ENCODE data around the gene POLR1B. TPM values are rescaled to one million over a fixed set of nuclear protein-coding genes. Genes with fewer than 3 reads are reported as not detected.
"Not testable (repeated sequence)": the region's sequence is repeated elsewhere in the genome, so short reads cannot be mapped to it uniquely, and the experiment has no call there.

The POLR1B gene
- total RNA-seq, 1 donor from 2014 or later: 20.1 TPM

DNA sequence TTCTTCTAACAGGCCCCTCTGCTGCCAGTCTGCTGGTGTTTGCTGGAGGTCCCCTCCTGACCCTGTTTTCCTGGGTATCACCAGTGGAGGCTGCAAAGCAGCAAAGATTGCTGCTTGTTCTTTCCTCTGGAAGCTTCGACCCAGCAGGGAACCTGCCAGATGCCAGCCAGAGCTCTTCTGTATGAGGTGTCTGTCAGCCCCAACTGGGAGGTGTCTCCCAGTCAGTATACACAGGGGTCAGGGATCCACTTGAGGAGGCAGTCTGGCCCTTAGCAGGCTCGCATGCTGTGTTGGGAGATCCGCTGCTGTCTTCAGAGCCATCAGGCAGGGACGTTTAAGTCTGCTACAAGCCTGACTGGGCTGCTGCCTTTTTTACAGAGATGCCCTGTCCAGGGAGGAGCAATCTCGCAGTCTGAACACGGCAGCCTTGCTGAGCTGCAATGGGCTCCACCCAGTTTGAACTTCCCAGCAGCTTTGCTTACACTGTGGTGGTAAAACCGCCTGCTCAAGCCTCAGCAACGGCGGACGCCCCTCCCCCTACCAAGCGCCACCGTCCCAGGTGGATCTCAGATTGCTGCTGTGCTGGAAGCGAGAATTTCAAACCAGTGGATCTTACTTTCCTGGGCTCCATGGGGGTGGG lies 72.1 kb downstream of the POLR1B start:
- Mint-ChIP-seq H3K27ac (no peak overlapping the region), H3K36me3 (peaks cover 2% of the 10 kb centered on the region), H3K4me3 (no peak overlapping the region), H3K4me1 (peaks cover 7% of the 10 kb centered on the region), H3K27me3 (ENCODE audit: insufficient read depth, low read depth) (peaks cover 5% of the 10 kb centered on the region), H3K9me3 (peaks cover 9% of the 10 kb centered on the region)
- Histone ChIP-seq H3K27ac (no peak overlapping the region), H3K4me1 (peaks cover 7% of the 10 kb centered on the region), H2AFZ (replicated peaks) (peak overlapping the region; percentile 94), H3K79me2 (ENCODE audit: low read depth) (no peaks in the 10 kb centered on the region), H3K4me3 (no peak overlapping the region), H3F3A (ENCODE audit: low read depth) (no peaks in the 10 kb centered on the region), H3K36me3 (no peaks in the 10 kb centered on the region), H3K27me3 (no peaks in the 10 kb centered on the region), H3K9me3 (ENCODE audit: low read depth) (peaks cover 3% of the 10 kb centered on the region), H3K9ac (no peak overlapping the region), H4K20me1 (ENCODE audit: low read depth) (no peaks in the 10 kb centered on the region), H3K4me2 (peak overlapping the region; percentile 52)
- peak; percentile 58 for DNase-seq (ENCODE audit: low spot score)
- TF ChIP-seq EZH2phosphoT487 (IDR thresholded peaks at IDR 0.05): no peak
- TF ChIP-seq, protein P1, sequence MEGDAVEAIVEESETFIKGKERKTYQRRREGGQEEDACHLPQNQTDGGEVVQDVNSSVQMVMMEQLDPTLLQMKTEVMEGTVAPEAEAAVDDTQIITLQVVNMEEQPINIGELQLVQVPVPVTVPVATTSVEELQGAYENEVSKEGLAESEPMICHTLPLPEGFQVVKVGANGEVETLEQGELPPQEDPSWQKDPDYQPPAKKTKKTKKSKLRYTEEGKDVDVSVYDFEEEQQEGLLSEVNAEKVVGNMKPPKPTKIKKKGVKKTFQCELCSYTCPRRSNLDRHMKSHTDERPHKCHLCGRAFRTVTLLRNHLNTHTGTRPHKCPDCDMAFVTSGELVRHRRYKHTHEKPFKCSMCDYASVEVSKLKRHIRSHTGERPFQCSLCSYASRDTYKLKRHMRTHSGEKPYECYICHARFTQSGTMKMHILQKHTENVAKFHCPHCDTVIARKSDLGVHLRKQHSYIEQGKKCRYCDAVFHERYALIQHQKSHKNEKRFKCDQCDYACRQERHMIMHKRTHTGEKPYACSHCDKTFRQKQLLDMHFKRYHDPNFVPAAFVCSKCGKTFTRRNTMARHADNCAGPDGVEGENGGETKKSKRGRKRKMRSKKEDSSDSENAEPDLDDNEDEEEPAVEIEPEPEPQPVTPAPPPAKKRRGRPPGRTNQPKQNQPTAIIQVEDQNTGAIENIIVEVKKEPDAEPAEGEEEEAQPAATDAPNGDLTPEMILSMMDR (IDR thresholded peaks at IDR 0.05): no peak
- no peak for TF ChIP-seq EZH2 (IDR thresholded peaks at IDR 0.05)

GRCh38 chr2:112615051-112615450 lies 72.8 kb downstream of the POLR1B start:
- peaks cover 8% of the 10 kb centered on the region for H3K9me3 Mint-ChIP-seq
- H3K27ac Mint-ChIP-seq: no peak overlapping the region
- DNase-seq (ENCODE audit: low spot score): no peak

GRCh38 chr2:112615798-112616197 lies 73.5 kb downstream of the POLR1B start:
- H3K27ac ChIP-seq; H3K27me3 Mint-ChIP-seq (ENCODE audit: insufficient read depth, low read depth); H3K9me3 Mint-ChIP-seq; H2AFZ ChIP-seq (replicated peaks); H3K4me1 Mint-ChIP-seq; H3K9ac ChIP-seq; H3K4me3 Mint-ChIP-seq; H3K27ac Mint-ChIP-seq; H3K36me3 Mint-ChIP-seq; H3K4me3 ChIP-seq; H3K79me2 ChIP-seq (ENCODE audit: low read depth); H4K20me1 ChIP-seq (ENCODE audit: low read depth); H3K27me3 ChIP-seq; H3F3A ChIP-seq (ENCODE audit: low read depth); H3K4me2 ChIP-seq; H3K36me3 ChIP-seq; H3K4me1 ChIP-seq; DNase-seq (ENCODE audit: low spot score); H3K9me3 ChIP-seq (ENCODE audit: low read depth): not testable (repeated sequence)

More at GRCh38 chr2:112615051-112615450, 72.8 kb downstream of the POLR1B start:
- H4K20me1 ChIP-seq (ENCODE audit: low read depth): no peaks in the 10 kb centered on the region
- Mint-ChIP-seq H3K36me3 (peaks cover 2% of the 10 kb centered on the region), H3K27me3 (ENCODE audit: insufficient read depth, low read depth) (peaks cover 7% of the 10 kb centered on the region), H3K4me1 (peaks cover 7% of the 10 kb centered on the region), H3K4me3 (no peak overlapping the region)
- H3K9ac ChIP-seq: no peak overlapping the region
- H3F3A ChIP-seq (ENCODE audit: low read depth): no peaks in the 10 kb centered on the region
- no peak overlapping the region for H3K27ac ChIP-seq
- peaks cover 7% of the 10 kb centered on the region for H3K4me1 ChIP-seq
- H3K36me3 ChIP-seq: no peaks in the 10 kb centered on the region
- no peak overlapping the region for H3K4me2 ChIP-seq
- H3K4me3 ChIP-seq: no peak overlapping the region
- H3K79me2 ChIP-seq (ENCODE audit: low read depth): no peaks in the 10 kb centered on the region
- no peaks in the 10 kb centered on the region for H3K27me3 ChIP-seq
- TF ChIP-seq EZH2 (IDR thresholded peaks at IDR 0.05) (no peak), EZH2phosphoT487 (IDR thresholded peaks at IDR 0.05) (no peak)
- peak overlapping the region; percentile 94 for H2AFZ ChIP-seq (replicated peaks)
- H3K9me3 ChIP-seq (ENCODE audit: low read depth): no peaks in the 10 kb centered on the region

DNA sequence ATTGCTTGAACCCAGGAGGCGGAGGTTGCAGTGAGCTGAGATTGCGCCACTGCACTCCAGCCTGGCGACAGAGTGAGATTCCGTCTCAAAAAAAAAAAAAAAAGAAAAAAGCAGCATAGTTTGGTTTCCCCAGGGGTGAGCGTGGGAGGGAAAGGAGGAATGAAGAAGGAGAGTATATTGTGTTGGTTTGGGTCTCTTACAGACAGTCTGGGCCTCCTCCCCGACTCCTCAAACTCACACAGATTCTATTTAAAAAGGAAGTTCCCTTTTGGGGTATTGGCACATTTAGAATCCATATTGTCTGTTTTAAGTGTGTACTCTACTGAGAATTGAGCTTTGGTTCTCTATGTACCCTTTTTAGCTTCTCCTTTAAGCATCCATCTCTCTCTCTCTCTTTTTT lies 76.1 kb downstream of the POLR1B start:
- Histone ChIP-seq H3K9ac (no peak overlapping the region), H3K79me2 (ENCODE audit: low read depth) (no peaks in the 10 kb centered on the region), H4K20me1 (ENCODE audit: low read depth) (no peaks in the 10 kb centered on the region), H3K4me2 (no peak overlapping the region), H3K36me3 (no peaks in the 10 kb centered on the region), H3K9me3 (ENCODE audit: low read depth) (no peaks in the 10 kb centered on the region), H3F3A (ENCODE audit: low read depth) (no peaks in the 10 kb centered on the region), H3K4me3 (no peak overlapping the region), H3K27ac (no peak overlapping the region), H3K27me3 (no peaks in the 10 kb centered on the region), H2AFZ (replicated peaks) (no peak overlapping the region), H3K4me1 (peaks cover 7% of the 10 kb centered on the region)
- H3K27ac Mint-ChIP-seq: no peak overlapping the region
- peaks cover 7% of the 10 kb centered on the region for H3K4me1 Mint-ChIP-seq
- H3K36me3 Mint-ChIP-seq: peaks cover 2% of the 10 kb centered on the region
- TF ChIP-seq, protein P1 (IDR thresholded peaks at IDR 0.05): no peak
- TF ChIP-seq EZH2phosphoT487 (IDR thresholded peaks at IDR 0.05): no peak
- no peak for TF ChIP-seq EZH2 (IDR thresholded peaks at IDR 0.05)
- H3K9me3 Mint-ChIP-seq: no peaks in the 10 kb centered on the region
- H3K27me3 Mint-ChIP-seq (ENCODE audit: insufficient read depth, low read depth): peaks cover 8% of the 10 kb centered on the region
- no peak overlapping the region for H3K4me3 Mint-ChIP-seq
- DNase-seq (ENCODE audit: low spot score): no peak
